Measurements from ENCODE around the gene ZNF646. TPM values are rescaled to one million over a fixed set of nuclear protein-coding genes. Genes with fewer than 3 reads are reported as not detected.
A peak's percentile ranks its signal among the peaks of the same experiment; 100 is the strongest.

The ZNF646 gene
- total and polyA plus RNA-seq, 2 of the 13 experiments (the other 11 are each of a cell fraction or from before 2014, with no cell fraction given) = 3.4 to 10.9 TPM

DNA sequence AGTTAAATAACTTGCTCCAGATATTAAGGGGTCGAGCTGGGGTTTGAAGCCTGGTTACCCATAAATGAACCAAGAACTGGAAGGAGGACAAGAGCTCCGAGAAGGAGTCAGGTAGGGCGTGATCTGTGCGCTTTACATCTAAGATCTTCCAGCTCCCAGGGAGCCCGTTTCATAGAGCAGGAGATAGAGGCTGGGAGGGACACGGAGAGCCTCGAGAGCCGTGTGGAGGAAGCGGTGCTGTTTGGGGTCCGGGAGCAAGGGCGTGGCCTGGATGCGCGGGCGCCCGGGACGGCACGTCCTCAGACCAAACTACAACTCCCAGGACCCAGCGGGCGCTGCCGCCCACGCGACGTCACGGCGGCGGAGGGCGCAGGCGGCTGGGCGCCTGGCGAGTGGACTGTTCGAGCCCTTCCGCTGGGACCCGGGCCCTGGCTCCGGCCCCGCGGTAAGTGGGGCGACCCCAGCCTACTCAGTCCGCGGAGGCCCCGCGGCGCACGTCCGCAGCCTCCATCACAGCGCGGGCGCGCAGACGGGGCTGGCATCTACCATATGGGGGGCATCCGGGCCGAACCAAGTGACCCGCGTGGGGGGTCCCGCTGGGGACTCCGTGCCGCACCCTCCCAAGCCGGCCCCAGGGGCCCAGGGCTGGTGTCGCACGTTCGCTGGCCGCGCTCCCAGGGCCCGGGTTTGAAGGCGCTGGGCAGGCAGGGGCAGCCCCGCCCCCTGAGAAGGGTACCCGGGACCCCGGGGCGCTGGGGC is 34.0 kb downstream of the ZNF646 start, which contains the start of gene BCKDK (continued):
- TF ChIP-seq, protein P1, sequence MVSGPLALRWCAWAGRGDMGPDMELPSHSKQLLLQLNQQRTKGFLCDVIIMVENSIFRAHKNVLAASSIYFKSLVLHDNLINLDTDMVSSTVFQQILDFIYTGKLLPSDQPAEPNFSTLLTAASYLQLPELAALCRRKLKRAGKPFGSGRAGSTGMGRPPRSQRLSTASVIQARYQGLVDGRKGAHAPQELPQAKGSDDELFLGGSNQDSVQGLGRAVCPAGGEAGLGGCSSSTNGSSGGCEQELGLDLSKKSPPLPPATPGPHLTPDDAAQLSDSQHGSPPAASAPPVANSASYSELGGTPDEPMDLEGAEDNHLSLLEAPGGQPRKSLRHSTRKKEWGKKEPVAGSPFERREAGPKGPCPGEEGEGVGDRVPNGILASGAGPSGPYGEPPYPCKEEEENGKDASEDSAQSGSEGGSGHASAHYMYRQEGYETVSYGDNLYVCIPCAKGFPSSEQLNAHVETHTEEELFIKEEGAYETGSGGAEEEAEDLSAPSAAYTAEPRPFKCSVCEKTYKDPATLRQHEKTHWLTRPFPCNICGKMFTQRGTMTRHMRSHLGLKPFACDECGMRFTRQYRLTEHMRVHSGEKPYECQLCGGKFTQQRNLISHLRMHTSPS (CRISPR knock-in tag; IDR thresholded peaks at IDR 0.05; ENCODE audit: low read depth) = no peak; the same call in 1 of the 2 replicates
- peak; percentile 26; the same call in 1 of the 2 replicates for TF ChIP-seq ZBTB46 (CRISPR knock-in tag; IDR thresholded peaks at IDR 0.05; ENCODE audit: borderline replicate concordance)
- TF ChIP-seq SP5 (CRISPR knock-in tag; IDR thresholded peaks at IDR 0.05; ENCODE audit: borderline replicate concordance, low read depth) = peak; percentile 73; the same call in 1 of the 2 replicates
- TF ChIP-seq HNRNPK (IDR thresholded peaks at IDR 0.05; ENCODE audit: low read depth, low read length, poor library complexity, severe bottlenecking) = peak; percentile 68
- no peak for TF ChIP-seq ZNF282 (IDR thresholded peaks at IDR 0.05; ENCODE audit: partially characterized antibody)
- no peak for TF ChIP-seq GTF3A (CRISPR knock-in tag; conservative IDR thresholded peaks at IDR 0.05)
- no peak for TF ChIP-seq ZKSCAN8 (CRISPR knock-in tag; IDR thresholded peaks at IDR 0.05; ENCODE audit: borderline replicate concordance)
- peak; percentile 89 for TF ChIP-seq ZNF589 (CRISPR knock-in tag; conservative IDR thresholded peaks at IDR 0.05)
- TF ChIP-seq ZNF720 (CRISPR knock-in tag; IDR thresholded peaks at IDR 0.05) = no peak
- peak; percentile 45; the same call in 1 of the 2 replicates for TF ChIP-seq RARA (CRISPR knock-in tag; IDR thresholded peaks at IDR 0.05)
- no peak for TF ChIP-seq ZNF619 (CRISPR knock-in tag; IDR thresholded peaks at IDR 0.05)
- peak; percentile 41; the same call in 1 of the 2 replicates for TF ChIP-seq POGZ (CRISPR knock-in tag; IDR thresholded peaks at IDR 0.05)
- TF ChIP-seq ZNF350 (CRISPR knock-in tag; IDR thresholded peaks at IDR 0.05; ENCODE audit: borderline replicate concordance, low read depth) = peak; percentile 16; the same call in 1 of the 2 replicates
- TF ChIP-seq BHLHE40 (IDR thresholded peaks at IDR 0.05; ENCODE audit: low read length) = peak; percentile 22; the same call in 1 of the 2 replicates
- peak in 1 of 2 experiments; percentile 72; a peak in 1 of 4 replicates for TF ChIP-seq KLF16 (CRISPR knock-in tag; IDR thresholded peaks at IDR 0.05)
- peak; percentile 71; the same call in 1 of the 2 replicates for TF ChIP-seq CAMTA2 (CRISPR knock-in tag; IDR thresholded peaks at IDR 0.05; ENCODE audit: borderline replicate concordance)
- TF ChIP-seq NR2F2 (IDR thresholded peaks at IDR 0.05; ENCODE audit: borderline replicate concordance, low read depth) = no peak
- TF ChIP-seq TCF7L2 (IDR thresholded peaks at IDR 0.05; ENCODE audit: low read depth, low read length) = no peak
- no peak for TF ChIP-seq PITX1 (CRISPR knock-in tag; IDR thresholded peaks at IDR 0.05)
- 0 out of 2 replicates have a peak, but pooled peaks have one; percentile 24 for TF ChIP-seq RFX5 (IDR thresholded peaks at IDR 0.05; ENCODE audit: low read depth, low read length)
- TF ChIP-seq ZNF446 (CRISPR knock-in tag; IDR thresholded peaks at IDR 0.05) = peak; percentile 97
- peak; percentile 76 for TF ChIP-seq TAF15 (IDR thresholded peaks at IDR 0.05; ENCODE audit: low read depth, low read length, poor library complexity, severe bottlenecking)
- TF ChIP-seq GABPA (IDR thresholded peaks at IDR 0.05; ENCODE audit: low read depth, low read length) = peak; percentile 59
- TF ChIP-seq GABPA (CRISPR knock-in tag; IDR thresholded peaks at IDR 0.05; ENCODE audit: low read depth) = peak; percentile 70
- TF ChIP-seq ZNF639 (CRISPR knock-in tag; conservative IDR thresholded peaks at IDR 0.05) = no peak; the same call in 1 of the 2 replicates
- 0 out of 2 replicates have a peak, but pooled peaks have one; percentile 30 for TF ChIP-seq DPF2 (CRISPR knock-in tag; IDR thresholded peaks at IDR 0.05; ENCODE audit: borderline replicate concordance, low read depth)
